Daoy (cell line): ENCODE results near the gene DGKB. TPM values are rescaled to one million over a fixed set of nuclear protein-coding genes. Genes with fewer than 3 reads are reported as not detected.

Experiments used
- DNase-seq: peaks from one replicate; pipeline ENCODE4 v3.0.0-alpha.2; 2015; ENCODE audit warnings: low read depth
- total RNA-seq: library from RNA; depleted of rRNA; stranded (reverse); fragments of >200 nt; shearing (Covaris generic); gene quantifications from 2 replicates; pipeline ENCODE4 v1.2.3, GENCODE V29; 2014

Gene DGKB
- total RNA-seq, 1 experiment from 2014 or later: 0.11 TPM

- no peak for DNase-seq
Measured at GRCh38 chr7:14218338-14218737, 684.2 kb downstream of the DGKB start.

- no peak for DNase-seq
Measured at GRCh38 chr7:14209896-14210484, 692.6 kb downstream of the DGKB start.

- no peak for DNase-seq
Measured at GRCh38 chr7:14207711-14208110, 694.8 kb downstream of the DGKB start.

GRCh38 chr7:14207138-14207537 is 695.4 kb downstream of the DGKB start:
- DNase-seq: peak; percentile 16

GRCh38 chr7:14206121-14206520 is 696.4 kb downstream of the DGKB start:
- no peak for DNase-seq

GRCh38 chr7:14201353-14201752 is 701.2 kb downstream of the DGKB start:
- DNase-seq: no peak

- DNase-seq: no peak
Measured at GRCh38 chr7:14199336-14199735, 703.2 kb downstream of the DGKB start.

GRCh38 chr7:14197280-14197679 is 705.3 kb downstream of the DGKB start:
- DNase-seq: no peak

GRCh38 chr7:14196555-14196954 is 706.0 kb downstream of the DGKB start:
- DNase-seq: no peak

GRCh38 chr7:14195871-14196270 is 706.7 kb downstream of the DGKB start:
- DNase-seq: no peak

GRCh38 chr7:14195079-14195478 is 707.5 kb downstream of the DGKB start:
- no peak for DNase-seq

GRCh38 chr7:14191686-14192098 is 710.9 kb downstream of the DGKB start:
- DNase-seq: peak; percentile 3

- DNase-seq: no peak
Measured at GRCh38 chr7:14184292-14184864, 718.2 kb downstream of the DGKB start.

- no peak for DNase-seq
Measured at GRCh38 chr7:14179781-14180180, 722.8 kb downstream of the DGKB start.

GRCh38 chr7:14177876-14178275 is 724.7 kb downstream of the DGKB start:
- DNase-seq: no peak

- DNase-seq: no peak
Measured at GRCh38 chr7:14170872-14171271, 731.7 kb downstream of the DGKB start.

- no peak for DNase-seq
Measured at GRCh38 chr7:14158111-14158510, 744.4 kb downstream of the DGKB start.

GRCh38 chr7:14156436-14156835 is 746.1 kb downstream of the DGKB start:
- DNase-seq: no peak

- no peak for DNase-seq
Measured at GRCh38 chr7:14148974-14149373, 753.6 kb downstream of the DGKB start.

GRCh38 chr7:14147532-14147931 is 755.0 kb downstream of the DGKB start:
- no peak for DNase-seq

GRCh38 chr7:14144538-14144937 is 758.0 kb downstream of the DGKB start:
- no peak for DNase-seq

GRCh38 chr7:14144109-14144508 is 758.4 kb downstream of the DGKB start:
- DNase-seq: no peak

- DNase-seq: no peak
Measured at GRCh38 chr7:14137676-14138075, 764.9 kb downstream of the DGKB start.

- no peak for DNase-seq
Measured at GRCh38 chr7:14133752-14134151, 768.8 kb downstream of the DGKB start.
